CD14-positive monocyte (primary cell): ENCODE data around the gene MSMB. TPM values are rescaled to one million over a fixed set of nuclear protein-coding genes. Genes with fewer than 3 reads are reported as not detected.
A peak's percentile ranks its signal among the peaks of the same experiment; 100 is the strongest.
"Not testable (repeated sequence)": the region's sequence is repeated elsewhere in the genome, so short reads cannot be mapped to it uniquely, and the experiment has no call there.

Source experiments
- DNase-seq, 3 donors: peaks; one replicate each; pipeline ENCODE4 v3.0.0-alpha.2; 2011 to 2022
- H2AFZ ChIP-seq: 2 replicates; pipeline ENCODE4 v1.6.0; 2012; ENCODE audit warnings: mild to moderate bottlenecking, low read depth, low read length, inconsistent platforms; ENCODE audit not compliant: insufficient read depth, poor library complexity, severe bottlenecking
- H3K27ac ChIP-seq, 2 donors: 1 replicate in 1 of 2; 2 replicates in 1 of 2; pipeline ENCODE4 v1.5.1; 2012 to 2013; ENCODE audit warnings: low read length in 2 of 2, control low read depth in 1 of 2, inconsistent platforms in 1 of 2, low read depth in 1 of 2, mild to moderate bottlenecking in 1 of 2
- H3K27me3 ChIP-seq, 2 donors: one replicate each; pipeline versions ENCODE4 v1.6.0 to v1.6.1; 2011 to 2013; ENCODE audit warnings: low read length in 2 of 2; ENCODE audit not compliant: control insufficient read depth in 2 of 2, insufficient read depth in 2 of 2
- H3K36me3 ChIP-seq, 2 donors: replicated peaks in 1 of 2; 1 replicate in 1 of 2; 2 replicates in 1 of 2; pipeline versions ENCODE4 v1.5.1 to v1.6.1; 2012 to 2013; ENCODE audit warnings: low read length in 2 of 2, control low read depth in 1 of 2, inconsistent platforms in 1 of 2, mild to moderate bottlenecking in 1 of 2; ENCODE audit not compliant: insufficient read depth in 2 of 2, control insufficient read depth in 1 of 2
- H3K4me1 ChIP-seq, 2 donors: 1 replicate in 1 of 2; 2 replicates in 1 of 2; pipeline versions ENCODE4 v1.5.1 to v1.6.1; 2012 to 2013; ENCODE audit warnings: low read length in 2 of 2, control low read depth in 1 of 2, inconsistent platforms in 1 of 2, mild to moderate bottlenecking in 1 of 2, moderate library complexity in 1 of 2; ENCODE audit not compliant: insufficient read depth in 2 of 2, control insufficient read depth in 1 of 2
- H3K4me2 ChIP-seq: replicated peaks from 2 replicates; pipeline ENCODE3; 2012; ENCODE audit warnings: low read length, moderate library complexity, mild to moderate bottlenecking; ENCODE audit not compliant: poor library complexity, severe bottlenecking; ENCODE audit errors: extremely low read depth
- H3K4me3 ChIP-seq, 3 experiments: fragments of 200-600 bp in 1 of 3; sonication (generic) in 1 of 3; replicated peaks in 1 of 3; 1 replicate in 2 of 3; 2 replicates in 1 of 3; pipeline ENCODE4 v1.5.1; 2011 to 2013; ENCODE audit warnings: low read length in 3 of 3, mild to moderate bottlenecking in 3 of 3, control low read depth in 2 of 3, low read depth in 2 of 3, inconsistent platforms in 1 of 3, moderate library complexity in 1 of 3
- H3K79me2 ChIP-seq: 2 replicates; pipeline ENCODE4 v1.6.0; 2012; ENCODE audit warnings: mild to moderate bottlenecking, control low read depth, inconsistent platforms, low read length, moderate library complexity; ENCODE audit not compliant: insufficient read depth
- H3K9ac ChIP-seq: 2 replicates; pipeline ENCODE4 v1.6.0; 2017; ENCODE audit warnings: low read length, mild to moderate bottlenecking; ENCODE audit not compliant: insufficient read depth, poor library complexity, severe bottlenecking
- H3K9me3 ChIP-seq, 2 donors: replicated peaks in 1 of 2; 1 replicate in 1 of 2; 2 replicates in 1 of 2; pipeline versions ENCODE4 v1.5.1 to v1.6.1; 2012 to 2013; ENCODE audit warnings: low read length in 2 of 2, control low read depth in 1 of 2; ENCODE audit not compliant: control insufficient read depth in 1 of 2, insufficient read depth in 1 of 2
- H4K20me1 ChIP-seq: 2 replicates; pipeline ENCODE4 v1.6.0; 2012; ENCODE audit warnings: mild to moderate bottlenecking, low read length, control low read depth, moderate library complexity; ENCODE audit not compliant: insufficient read depth
- H3K27ac Mint-ChIP-seq, 7 donors: one replicate each; pipeline ENCODE4 v1.8.0; 2020; ENCODE audit warnings: mild to moderate bottlenecking in 7 of 7, mixed read lengths in 7 of 7, moderate library complexity in 6 of 7, inconsistent platforms in 2 of 7
- H3K27me3 Mint-ChIP-seq, 3 donors: one replicate each; pipeline ENCODE4 v1.8.0; 2021 to 2022; ENCODE audit warnings: low read depth in 3 of 3, mild to moderate bottlenecking in 3 of 3, mixed read lengths in 3 of 3, moderate library complexity in 3 of 3, inconsistent platforms in 1 of 3
- H3K36me3 Mint-ChIP-seq, 2 donors: one replicate each; pipeline ENCODE4 v1.8.0; 2020; ENCODE audit warnings: mixed read lengths in 2 of 2, inconsistent platforms in 1 of 2, mild to moderate bottlenecking in 1 of 2
- H3K4me1 Mint-ChIP-seq: one replicate; pipeline ENCODE4 v1.8.0; 2020; ENCODE audit warnings: mild to moderate bottlenecking, mixed read lengths
- H3K4me3 Mint-ChIP-seq, 2 donors: one replicate each; pipeline ENCODE4 v1.8.0; 2020; ENCODE audit warnings: mild to moderate bottlenecking in 2 of 2, mixed read lengths in 2 of 2, moderate library complexity in 1 of 2
- H3K9me3 Mint-ChIP-seq, 7 donors: one replicate each; pipeline ENCODE4 v1.8.0; 2020 to 2022; ENCODE audit warnings: mixed read lengths in 7 of 7, mild to moderate bottlenecking in 6 of 7, moderate library complexity in 6 of 7, inconsistent platforms in 2 of 7
- CTCF ChIP-seq: fragments of 200-600 bp; IDR thresholded peaks from one replicate; pipeline ENCODE4 v1.8.0; 2022; ENCODE audit warnings: antibody characterized with exemption, mild to moderate bottlenecking
- WGBS: methylation state at CpG from one replicate; pipeline ENCODE4 v1.1.5; 2013; ENCODE audit warnings: missing lambda C conversion rate; ENCODE audit not compliant: insufficient coverage; 5-methylcytosine and 5-hydroxymethylcytosine counted together
- intact Hi-C, 2 donors: fragments of 100-400 bp; cut with micrococcal nuclease; formaldehyde crosslinking; loops; one replicate each; pipeline versions ENCODE4 v1.15.0 to v1.15.1; 2023
- polyA plus RNA-seq, 3 donors: library from polyadenylated mRNA; depleted of rRNA in 1 of 3; unstranded in 2 of 3; stranded (reverse) in 1 of 3; fragments of 300-500 nt in 2 of 3; fragments of >200 nt in 1 of 3; fragmentation: Illumina TruSeq in 2 of 3; gene quantifications; 1 replicate in 2 of 3; 2 replicates in 1 of 3; pipeline ENCODE4 v1.2.3, GENCODE V29; 2012 to 2021

The MSMB gene
- polyA plus RNA-seq, 3 donors = not detected

DNA sequence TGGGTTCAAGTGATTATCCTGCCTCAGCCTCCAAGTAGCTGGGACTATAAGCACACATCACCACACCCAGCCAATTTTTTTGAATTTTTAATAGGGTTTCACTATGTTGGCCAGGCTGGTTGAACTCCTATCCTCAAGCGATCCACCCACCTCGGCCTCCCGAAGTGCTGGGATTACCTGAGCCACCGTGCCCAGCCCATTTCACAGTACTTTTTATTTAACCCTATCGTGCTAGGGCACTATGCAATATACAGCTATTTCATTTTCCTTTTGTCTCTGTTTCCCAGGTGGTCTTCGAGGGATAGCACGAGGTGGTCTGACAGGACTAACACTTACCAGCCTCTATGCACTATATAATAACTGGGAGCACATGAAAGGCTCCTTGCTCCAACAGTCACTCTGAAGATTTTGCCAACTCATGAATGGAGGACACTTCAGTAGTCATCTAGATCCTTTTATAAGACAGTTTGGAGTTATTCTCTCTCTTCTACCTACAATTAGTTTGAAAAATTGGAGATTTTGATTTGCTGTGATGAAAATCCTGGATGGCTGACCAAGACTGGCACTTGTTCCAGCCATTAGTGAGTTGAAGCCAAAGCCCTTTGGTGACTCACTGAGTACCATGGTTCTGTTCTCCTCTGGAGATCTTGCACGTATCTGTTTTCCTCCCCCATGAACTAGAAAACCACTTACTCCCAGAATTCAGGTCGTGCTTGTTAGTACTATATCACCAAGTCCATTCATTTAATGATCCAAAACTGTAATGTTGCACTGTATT, 43.0 kb downstream of the MSMB start:
- 90% methylated on average over 9 of the region's 9 CpGs for WGBS

GRCh38 chr10:46002189-46002687, 43.8 kb downstream of the MSMB start:
- H3K9me3 ChIP-seq, H3K27me3 ChIP-seq, H3K4me3 ChIP-seq, DNase-seq, H3K4me3 Mint-ChIP-seq, H3K4me2 ChIP-seq, H3K27me3 Mint-ChIP-seq, H3K9me3 Mint-ChIP-seq, H3K4me1 Mint-ChIP-seq, H2AFZ ChIP-seq, intact Hi-C loops, H3K4me1 ChIP-seq, H3K9ac ChIP-seq: not testable (repeated sequence)
- 94% methylated on average over 4 of the region's 7 CpGs for WGBS
- peaks cover 64 to 82% of the 10 kb centered on the region in 2 donors for H3K36me3 Mint-ChIP-seq
- H3K27ac ChIP-seq = peak overlapping the region in 1 of 2 donors; percentile 13
- peak overlapping the region in 3 of 7 donors; percentile 5 to 26 (median 15) for H3K27ac Mint-ChIP-seq
- H3K36me3 ChIP-seq = peaks cover 59 to 99% of the 10 kb centered on the region in 2 donors
- peaks cover 33% of the 10 kb centered on the region for H3K79me2 ChIP-seq
- H4K20me1 ChIP-seq = peaks cover 70% of the 10 kb centered on the region

More for the DNA sequence above, 43.0 kb downstream of the MSMB start:
- H3K4me2 ChIP-seq = no peak overlapping the region
- H3K36me3 ChIP-seq = peaks cover 62 to 99% of the 10 kb centered on the region in 2 donors
- peaks cover 79% of the 10 kb centered on the region for H4K20me1 ChIP-seq
- H3K4me3 ChIP-seq = no peak overlapping the region
- H3K4me3 Mint-ChIP-seq = no peak overlapping the region
- intact Hi-C loops = no loop called here
- peaks cover 42% of the 10 kb centered on the region for H3K79me2 ChIP-seq
- peaks cover 4% of the 10 kb centered on the region for H3K4me1 Mint-ChIP-seq
- no peaks in the 10 kb centered on the region for H3K27me3 Mint-ChIP-seq
- peak overlapping the region in 1 of 2 donors; percentile 13 for H3K27ac ChIP-seq
- no peaks in the 10 kb centered on the region for H3K27me3 ChIP-seq
- peaks cover 67 to 86% of the 10 kb centered on the region in 2 donors for H3K36me3 Mint-ChIP-seq
- DNase-seq = no peak
- no peak for TF ChIP-seq CTCF
- peak overlapping the region in 3 of 7 donors; percentile 16 to 79 (median 75) for H3K27ac Mint-ChIP-seq
- H3K9me3 ChIP-seq = no peaks in the 10 kb centered on the region
- no peak overlapping the region for H3K9ac ChIP-seq
- H3K4me1 ChIP-seq = no peaks in the 10 kb centered on the region
- no peak overlapping the region for H2AFZ ChIP-seq
- H3K9me3 Mint-ChIP-seq = peaks cover 0 to 5% (median 3%) of the 10 kb centered on the region in 7 donors
